HG03045 (cell line): ENCODE measurements around the gene GULP1.
A peak's percentile ranks its signal among the peaks of the same experiment; 100 is the strongest.
"Not testable (repeated sequence)": the region's sequence is repeated elsewhere in the genome, so short reads cannot be mapped to it uniquely, and the experiment has no call there.

Experiments used
- ATAC-seq: cut with Tn5 transposase; IDR thresholded peaks from one replicate; pipeline ENCODE4 v1.9.1; 2021; ENCODE audit warnings: mild to moderate bottlenecking, moderate library complexity; ENCODE audit not compliant: unreplicated experiment

The GULP1 gene

GRCh38 chr2:188459061-188459460, 167.4 kb downstream of the GULP1 start:
- ATAC-seq: no peak

GRCh38 chr2:188466078-188466477, 174.4 kb downstream of the GULP1 start:
- ATAC-seq: not testable (repeated sequence)

GRCh38 chr2:188466761-188467160, 175.1 kb downstream of the GULP1 start:
- no peak for ATAC-seq

- ATAC-seq: no peak
Observed at GRCh38 chr2:188471166-188471565, 179.5 kb downstream of the GULP1 start.

- no peak for ATAC-seq
Observed at GRCh38 chr2:188473306-188473705, 181.6 kb downstream of the GULP1 start.

GRCh38 chr2:188474316-188474715, 182.6 kb downstream of the GULP1 start:
- ATAC-seq: no peak

- ATAC-seq: no peak
Observed at GRCh38 chr2:188475945-188476344, 184.3 kb downstream of the GULP1 start.

GRCh38 chr2:188477564-188478103, 186.0 kb downstream of the GULP1 start:
- no peak for ATAC-seq

GRCh38 chr2:188478724-188479123, 187.1 kb downstream of the GULP1 start:
- peak; percentile 89 for ATAC-seq

- no peak for ATAC-seq
Observed at GRCh38 chr2:188481474-188481873, 189.8 kb downstream of the GULP1 start.

GRCh38 chr2:188485496-188485895, 193.8 kb downstream of the GULP1 start:
- no peak for ATAC-seq

- ATAC-seq: no peak
Observed at GRCh38 chr2:188492751-188493150, 201.1 kb downstream of the GULP1 start.

- no peak for ATAC-seq
Observed at GRCh38 chr2:188494906-188495305, 203.2 kb downstream of the GULP1 start.

GRCh38 chr2:188495969-188496431, 204.3 kb downstream of the GULP1 start:
- ATAC-seq: no peak

GRCh38 chr2:188497726-188498125, 206.1 kb downstream of the GULP1 start:
- ATAC-seq: no peak

GRCh38 chr2:188503975-188504374, 212.3 kb downstream of the GULP1 start:
- ATAC-seq: no peak

- ATAC-seq: no peak
Observed at GRCh38 chr2:188506843-188507242, 215.2 kb downstream of the GULP1 start.

- no peak for ATAC-seq
Observed at GRCh38 chr2:188511346-188511745, 219.7 kb downstream of the GULP1 start.

GRCh38 chr2:188512456-188512855, 220.8 kb downstream of the GULP1 start:
- no peak for ATAC-seq

- ATAC-seq: no peak
Observed at GRCh38 chr2:188515918-188516317, 224.2 kb downstream of the GULP1 start.

- ATAC-seq: no peak
Observed at GRCh38 chr2:188517549-188518215, 226.0 kb downstream of the GULP1 start.

- no peak for ATAC-seq
Observed at GRCh38 chr2:188518381-188518780, 226.7 kb downstream of the GULP1 start.

GRCh38 chr2:188519136-188519535, 227.5 kb downstream of the GULP1 start:
- ATAC-seq: no peak
